D721Med (cell line): Measurements from ENCODE around the gene GLE1.

ENCODE experiments used
- DNase-seq: peaks from one replicate; pipeline ENCODE4 v3.0.0; 2011; ENCODE audit warnings: low spot score; ENCODE audit not compliant: insufficient read length
- FAIRE-seq: peaks from 2 replicates; lab custom pipeline; 2011; peaks lifted over from hg19 to GRCh38; lab: Jason Lieb, UNC
- CTCF ChIP-seq: IDR thresholded peaks from 2 replicates; pipeline ENCODE4 v1.5.1; 2012; ENCODE audit warnings: mild to moderate bottlenecking, control low read depth; ENCODE audit not compliant: insufficient read depth; ENCODE audit errors: missing control alignments

The GLE1 gene

GRCh38 chr9:128556926-128557634 is 52.6 kb downstream of the GLE1 start:
- no peak for FAIRE-seq
- no peak for DNase-seq
- no peak for TF ChIP-seq CTCF

GRCh38 chr9:128558431-128559310 is 54.2 kb downstream of the GLE1 start:
- no peak for DNase-seq
- no peak for FAIRE-seq
- no peak for TF ChIP-seq CTCF

- DNase-seq (no peak), FAIRE-seq (no peak)
- no peak for TF ChIP-seq CTCF
These were observed 61.1 kb downstream of the GLE1 start for GRCh38 chr9:128565578-128565977.

GRCh38 chr9:128568470-128569078 is 64.1 kb downstream of the GLE1 start:
- DNase-seq: no peak
- TF ChIP-seq CTCF: no peak
- FAIRE-seq: no peak

- DNase-seq (no peak), FAIRE-seq (no peak)
- no peak for TF ChIP-seq CTCF
These were observed 71.0 kb downstream of the GLE1 start for GRCh38 chr9:128575469-128575868.

GRCh38 chr9:128575916-128576315 is 71.4 kb downstream of the GLE1 start:
- DNase-seq (no peak), FAIRE-seq (no peak)
- TF ChIP-seq CTCF: no peak
